Stomach (tissue), 9 donors: ENCODE results near the gene SLC13A3. TPM values are rescaled to one million over a fixed set of nuclear protein-coding genes. Genes with fewer than 3 reads are reported as not detected.

Source experiments
- DNase-seq, 2 donors: peaks; one replicate each; pipeline versions ENCODE4 v3.0.0 to v3.0.0-alpha.2; 2013 to 2019
- H3K27ac ChIP-seq, 5 donors: fragments of 200-600 bp in 4 of 5; sonication (generic) in 4 of 5; one replicate each; pipeline ENCODE4 v1.5.1; 2013 to 2019; ENCODE audit warnings: mild to moderate bottlenecking in 1 of 5, moderate library complexity in 1 of 5
- H3K27me3 ChIP-seq, 3 donors: fragments of 200-600 bp; sonication (generic); one replicate each; pipeline ENCODE4 v1.5.1; 2017 to 2019; ENCODE audit warnings: mixed run types in 1 of 3
- H3K36me3 ChIP-seq, 4 donors: fragments of 200-600 bp; sonication (generic); 1 replicate in 3 of 4; 2 replicates in 1 of 4; pipeline ENCODE4 v1.5.1; 2016 to 2019
- H3K4me1 ChIP-seq, 4 donors: fragments of 200-600 bp; sonication (generic); one replicate each; pipeline ENCODE4 v1.5.1; 2016 to 2019
- H3K4me3 ChIP-seq, 4 donors: fragments of 200-600 bp; sonication (generic) in 3 of 4; one replicate each; pipeline ENCODE4 v1.5.1; 2016 to 2019; ENCODE audit warnings: mild to moderate bottlenecking in 1 of 4
- H3K9me3 ChIP-seq, 4 donors: fragments of 200-600 bp; sonication (generic); one replicate each; pipeline ENCODE4 v1.5.1; 2016 to 2019
- EP300 ChIP-seq: sonication (generic); formaldehyde crosslinking; IDR thresholded peaks from one replicate; pipeline ENCODE4 v1.6.1; 2017; ENCODE audit warnings: antibody characterized with exemption
- POLR2A ChIP-seq, 4 donors: fragments of 450-650 bp; IDR thresholded peaks; one replicate each; pipeline ENCODE4 v1.6.1; 2016; ENCODE audit warnings: antibody characterized with exemption in 4 of 4, control low read depth in 2 of 4, mild to moderate bottlenecking in 1 of 4, moderate library complexity in 1 of 4
- POLR2AphosphoS5 ChIP-seq, 3 donors: sonication (generic); formaldehyde crosslinking; IDR thresholded peaks; one replicate each; pipeline ENCODE4 v1.6.1; 2016; ENCODE audit warnings: antibody characterized with exemption in 3 of 3
- WGBS, 5 donors: extraction: QIAGEN DNeasy Blood & Tissue Kit in 3 of 5; methylation state at CpG; one replicate each; pipeline versions ENCODE4 v1.1.5 to v1.1.7; 2013 to 2018; 5-methylcytosine and 5-hydroxymethylcytosine counted together
- intact Hi-C: fragments of 100-400 bp; cut with DNase I; formaldehyde crosslinking; loops from one replicate; pipeline ENCODE4 v1.15.1; 2023; ENCODE audit warnings: low total_unique reads
- polyA plus RNA-seq, 3 donors: library from polyadenylated mRNA; stranded (reverse); fragments of 200-250 nt; gene quantifications; one replicate each; pipeline ENCODE4 v1.2.3, GENCODE V29; 2013
- total RNA-seq, 5 donors: library from RNA; depleted of rRNA; stranded (reverse); fragments of >200 nt; gene quantifications; one replicate each; pipeline versions ENCODE4 v1.1.0 to v1.2.3, GENCODE V29; 2014 to 2016
- TF ChIP-seq, protein P1 (sequence below), 7 experiments: fragments of 450-650 bp in 4 of 7; fragments of 200-600 bp in 3 of 7; sonication (generic) in 3 of 7; IDR thresholded peaks; one replicate each; pipeline ENCODE4 v1.5.1; 2016 to 2019; ENCODE audit warnings: antibody characterized with exemption in 7 of 7, control low read depth in 2 of 7, mild to moderate bottlenecking in 1 of 7
- donor health status: healthy with polysubstance abuse.
- donor health status: Bipolar disorder and iron deficiency.
- donor health status: healthy.

SLC13A3 gene
- total and polyA plus RNA-seq, 8 donors = 0.61 to 6.6 (median 1.4) TPM; not detected in 2

DNA sequence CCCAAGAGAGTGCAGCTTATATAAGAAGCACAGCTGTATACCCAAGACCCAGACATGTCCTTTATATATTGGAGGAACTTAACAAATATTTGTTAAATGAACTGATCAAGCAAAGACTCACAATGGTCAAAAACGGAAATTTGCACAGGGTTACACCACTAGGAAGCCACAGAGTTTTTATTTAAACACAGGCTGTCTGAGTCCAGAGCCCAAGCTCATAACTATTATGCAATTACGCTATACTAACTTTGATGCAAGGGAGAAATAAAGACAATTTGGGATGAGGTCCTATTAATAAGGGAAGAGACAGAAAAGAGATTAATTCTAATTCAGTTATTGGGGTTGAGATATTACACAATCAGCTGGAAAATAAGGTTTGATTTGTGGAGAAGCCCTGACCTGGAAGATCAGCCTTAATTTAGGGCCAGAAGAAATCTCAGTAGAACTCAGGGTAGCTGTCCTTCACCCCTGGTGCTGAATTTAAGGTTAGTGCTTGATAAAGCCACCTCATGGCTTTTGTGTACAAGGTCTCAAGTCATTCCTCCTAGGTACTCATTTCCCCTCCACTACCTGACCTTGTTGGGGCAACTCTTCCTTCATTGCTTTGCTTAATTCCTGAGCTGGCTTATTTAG lies 127.4 kb downstream of the SLC13A3 start:
- Histone ChIP-seq H3K4me3 (no peak overlapping the region), H3K27me3 (peaks cover 0 to 42% (median 0%) of the 10 kb centered on the region in 3 donors), H3K27ac (no peak overlapping the region), H3K9me3 (peaks cover 0 to 4% (median under 1%) of the 10 kb centered on the region in 4 donors), H3K36me3 (no peaks in the 10 kb centered on the region), H3K4me1 (no peaks in the 10 kb centered on the region)
- intact Hi-C loops = no loop called here
- WGBS, 5 donors = 42 to 53% (median 48%) methylated on average over 2 of the region's 2 CpGs
- peak in 1 of 2 donors; percentile 38 for DNase-seq
- TF ChIP-seq POLR2A (IDR thresholded peaks at IDR 0.05) (no peak), EP300 (no peak), POLR2AphosphoS5 (IDR thresholded peaks at IDR 0.05) (no peak)
- TF ChIP-seq, protein P1, sequence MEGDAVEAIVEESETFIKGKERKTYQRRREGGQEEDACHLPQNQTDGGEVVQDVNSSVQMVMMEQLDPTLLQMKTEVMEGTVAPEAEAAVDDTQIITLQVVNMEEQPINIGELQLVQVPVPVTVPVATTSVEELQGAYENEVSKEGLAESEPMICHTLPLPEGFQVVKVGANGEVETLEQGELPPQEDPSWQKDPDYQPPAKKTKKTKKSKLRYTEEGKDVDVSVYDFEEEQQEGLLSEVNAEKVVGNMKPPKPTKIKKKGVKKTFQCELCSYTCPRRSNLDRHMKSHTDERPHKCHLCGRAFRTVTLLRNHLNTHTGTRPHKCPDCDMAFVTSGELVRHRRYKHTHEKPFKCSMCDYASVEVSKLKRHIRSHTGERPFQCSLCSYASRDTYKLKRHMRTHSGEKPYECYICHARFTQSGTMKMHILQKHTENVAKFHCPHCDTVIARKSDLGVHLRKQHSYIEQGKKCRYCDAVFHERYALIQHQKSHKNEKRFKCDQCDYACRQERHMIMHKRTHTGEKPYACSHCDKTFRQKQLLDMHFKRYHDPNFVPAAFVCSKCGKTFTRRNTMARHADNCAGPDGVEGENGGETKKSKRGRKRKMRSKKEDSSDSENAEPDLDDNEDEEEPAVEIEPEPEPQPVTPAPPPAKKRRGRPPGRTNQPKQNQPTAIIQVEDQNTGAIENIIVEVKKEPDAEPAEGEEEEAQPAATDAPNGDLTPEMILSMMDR (IDR thresholded peaks at IDR 0.05) = no peak

DNA sequence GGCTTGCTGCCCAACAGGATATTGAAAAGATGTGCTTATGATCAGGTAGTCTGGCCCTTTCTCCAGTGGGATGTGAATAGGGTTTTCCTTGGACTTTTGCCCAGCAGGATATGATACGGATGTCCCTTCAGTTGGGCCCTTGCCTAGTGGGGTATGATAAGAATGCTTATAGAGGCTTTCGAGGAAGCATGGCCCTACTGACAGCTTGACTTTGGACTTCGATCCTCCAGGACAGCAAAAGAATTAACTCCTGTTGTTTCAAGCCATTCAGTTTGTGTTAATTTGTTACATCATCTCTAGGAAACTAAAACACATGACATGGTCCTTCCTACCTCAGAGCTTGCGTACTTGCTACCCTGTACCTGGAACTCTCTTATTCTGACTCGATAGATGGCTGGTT lies 128.2 kb downstream of the SLC13A3 start:
- TF ChIP-seq, protein P1 (IDR thresholded peaks at IDR 0.05) = no peak
- TF ChIP-seq POLR2A (IDR thresholded peaks at IDR 0.05) = no peak
- no peak for TF ChIP-seq POLR2AphosphoS5 (IDR thresholded peaks at IDR 0.05)
- TF ChIP-seq EP300 = no peak
- intact Hi-C loops = no loop called here
- Histone ChIP-seq H3K36me3 (no peaks in the 10 kb centered on the region), H3K4me1 (no peaks in the 10 kb centered on the region), H3K4me3 (no peak overlapping the region), H3K9me3 (peaks cover 0 to 4% (median under 1%) of the 10 kb centered on the region in 4 donors), H3K27ac (no peak overlapping the region), H3K27me3 (peaks cover 0 to 48% (median 0%) of the 10 kb centered on the region in 3 donors)
- no peak for DNase-seq
- 50 to 52% (median 52%) methylated on average over 5 of the region's 5 CpGs for WGBS, 5 donors

DNA sequence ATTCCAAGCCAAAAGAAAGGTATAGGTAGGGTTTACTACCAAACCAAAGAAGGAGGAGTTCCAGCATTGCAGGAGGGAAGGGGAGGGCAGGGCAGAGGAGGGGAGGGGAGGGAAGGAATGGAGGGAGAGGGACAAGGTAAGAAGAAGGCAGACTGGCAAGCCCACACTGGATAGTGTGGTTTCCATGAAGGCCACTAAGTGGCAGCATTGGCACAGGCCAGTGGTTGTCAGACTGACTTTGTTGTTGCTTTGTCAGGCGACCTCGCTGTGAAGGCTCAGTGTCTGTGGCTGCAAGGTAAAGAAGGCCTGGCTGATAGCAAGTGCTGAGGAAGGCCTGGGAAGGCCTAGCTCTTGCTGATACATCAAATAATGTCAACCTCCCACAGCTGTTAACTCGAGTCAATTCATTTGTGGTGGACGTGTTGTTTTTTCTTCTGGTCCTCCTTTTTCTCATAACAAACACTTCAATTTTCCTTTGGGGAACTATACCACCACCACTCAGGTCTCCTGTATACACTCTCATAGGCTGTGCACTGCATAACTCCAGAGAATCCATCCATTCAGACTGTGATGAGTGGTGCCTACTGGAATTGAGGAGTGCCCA lies 130.2 kb downstream of the SLC13A3 start:
- intact Hi-C loops = no loop called here
- peak; percentile 67 to 80 for DNase-seq
- Histone ChIP-seq H3K27ac (no peak overlapping the region), H3K36me3 (no peaks in the 10 kb centered on the region), H3K27me3 (peaks cover 0 to 46% (median 2%) of the 10 kb centered on the region in 3 donors), H3K4me3 (no peak overlapping the region), H3K4me1 (no peaks in the 10 kb centered on the region), H3K9me3 (peaks cover 0 to 4% (median under 1%) of the 10 kb centered on the region in 4 donors)
- WGBS, 5 donors = 20 to 25% (median 24%) methylated on average over 4 of the region's 4 CpGs
- TF ChIP-seq POLR2AphosphoS5 (IDR thresholded peaks at IDR 0.05) = no peak
- TF ChIP-seq, protein P1 (IDR thresholded peaks at IDR 0.05) = peak in 5 of 7 experiments; percentile 42 to 71 (median 58)

DNA sequence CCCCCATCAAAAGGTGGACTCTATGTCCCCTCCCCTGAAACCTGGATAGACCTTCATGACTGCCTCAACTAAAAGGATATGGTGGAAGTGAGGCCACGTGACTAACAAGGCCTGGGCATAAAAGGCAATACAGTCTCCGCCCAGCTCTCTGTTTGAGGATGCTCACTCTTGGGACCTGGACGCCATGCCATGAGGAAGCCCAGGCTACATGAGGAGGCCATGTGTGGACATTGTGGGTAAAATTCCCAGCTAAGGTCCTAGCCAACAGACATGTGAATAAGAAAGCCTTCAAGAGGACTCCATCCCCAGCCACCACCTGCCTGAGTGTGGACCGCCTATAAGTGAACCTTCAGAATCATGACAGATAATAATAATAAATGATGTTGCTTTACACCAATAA lies 130.7 kb downstream of the SLC13A3 start:
- Histone ChIP-seq H3K9me3 (peaks cover 0 to 4% (median under 1%) of the 10 kb centered on the region in 4 donors), H3K27ac (no peak overlapping the region), H3K36me3 (no peaks in the 10 kb centered on the region), H3K27me3 (peaks cover 0 to 48% (median 4%) of the 10 kb centered on the region in 3 donors), H3K4me3 (no peak overlapping the region), H3K4me1 (no peaks in the 10 kb centered on the region)
- intact Hi-C loops = no loop called here
- 83 to 92% (median 88%) methylated on average over 4 of the region's 4 CpGs for WGBS, 5 donors
- DNase-seq = no peak
- TF ChIP-seq EP300 (no peak), POLR2AphosphoS5 (IDR thresholded peaks at IDR 0.05) (no peak), POLR2A (IDR thresholded peaks at IDR 0.05) (no peak)
- TF ChIP-seq, protein P1 (IDR thresholded peaks at IDR 0.05) = no peak
